HG03469 (cell line): Measurements from ENCODE around the gene PREX1.

Experiments
- ATAC-seq: cut with Tn5 transposase; IDR thresholded peaks from one replicate; pipeline ENCODE4 v1.9.1; 2021; ENCODE audit warnings: mild to moderate bottlenecking, moderate library complexity, moderate number of reproducible peaks; ENCODE audit not compliant: unreplicated experiment

PREX1 gene

GRCh38 chr20:48721324-48722001 lies 106.3 kb downstream of the PREX1 start:
- no peak for ATAC-seq

- no peak for ATAC-seq
Observed at GRCh38 chr20:48720256-48720985, 107.4 kb downstream of the PREX1 start.

GRCh38 chr20:48719598-48720255 lies 108.1 kb downstream of the PREX1 start:
- no peak for ATAC-seq

GRCh38 chr20:48718786-48719578 lies 108.8 kb downstream of the PREX1 start:
- no peak for ATAC-seq

GRCh38 chr20:48717680-48718223 lies 110.0 kb downstream of the PREX1 start:
- no peak for ATAC-seq

GRCh38 chr20:48717095-48717672 lies 110.6 kb downstream of the PREX1 start:
- no peak for ATAC-seq

- ATAC-seq: no peak
Observed at GRCh38 chr20:48716541-48716940, 111.3 kb downstream of the PREX1 start.

- ATAC-seq: no peak
Observed at GRCh38 chr20:48716086-48716485, 111.7 kb downstream of the PREX1 start.

GRCh38 chr20:48714764-48715163 lies 113.0 kb downstream of the PREX1 start:
- ATAC-seq: no peak

GRCh38 chr20:48711696-48712464 lies 115.9 kb downstream of the PREX1 start:
- no peak for ATAC-seq

- ATAC-seq: no peak
Observed at GRCh38 chr20:48711044-48711428, 116.8 kb downstream of the PREX1 start.

- no peak for ATAC-seq
Observed at GRCh38 chr20:48710341-48711043, 117.3 kb downstream of the PREX1 start.

GRCh38 chr20:48709744-48710143 lies 118.1 kb downstream of the PREX1 start:
- no peak for ATAC-seq

- ATAC-seq: no peak
Observed at GRCh38 chr20:48709058-48709691, 118.6 kb downstream of the PREX1 start.

- no peak for ATAC-seq
Observed at GRCh38 chr20:48708630-48709029, 119.2 kb downstream of the PREX1 start.

GRCh38 chr20:48708116-48708515 lies 119.7 kb downstream of the PREX1 start:
- ATAC-seq: no peak

GRCh38 chr20:48706710-48707365 lies 121.0 kb downstream of the PREX1 start:
- no peak for ATAC-seq

- ATAC-seq: no peak
Observed at GRCh38 chr20:48706116-48706656, 121.6 kb downstream of the PREX1 start.
